Neural progenitor cell (in vitro differentiated cells): ENCODE data around the gene ASL. TPM values are rescaled to one million over a fixed set of nuclear protein-coding genes. Genes with fewer than 3 reads are reported as not detected.
"Not testable (repeated sequence)": the region's sequence is repeated elsewhere in the genome, so short reads cannot be mapped to it uniquely, and the experiment has no call there.

Source experiments
- DNase-seq: peaks from one replicate; pipeline ENCODE4 v3.0.0-alpha.2; 2016; ENCODE audit warnings: low spot score
- H2AFZ ChIP-seq: fragments of 200-600 bp; sonication (generic); replicated peaks from 2 replicates; pipeline ENCODE4 v1.6.1; 2016; ENCODE audit warnings: antibody characterized with exemption
- H3F3A ChIP-seq: fragments of 200-600 bp; sonication (generic); 2 replicates; pipeline ENCODE4 v1.6.1; 2016; ENCODE audit warnings: antibody characterized with exemption, low read depth
- H3K27ac ChIP-seq: fragments of 200-600 bp; sonication (generic); 2 replicates; pipeline ENCODE4 v1.5.1; 2016; ENCODE audit warnings: mild to moderate bottlenecking
- H3K27me3 ChIP-seq: fragments of 200-600 bp; sonication (generic); 2 replicates; pipeline ENCODE4 v1.6.1; 2016; ENCODE audit warnings: mild to moderate bottlenecking, moderate library complexity
- H3K36me3 ChIP-seq: fragments of 200-600 bp; sonication (generic); 2 replicates; pipeline ENCODE4 v1.5.1; 2016
- H3K4me1 ChIP-seq: fragments of 200-600 bp; sonication (generic); 2 replicates; pipeline ENCODE4 v1.6.1; 2016; ENCODE audit warnings: mixed run types
- H3K4me2 ChIP-seq: fragments of 200-600 bp; sonication (generic); 2 replicates; pipeline ENCODE4 v1.6.1; 2016
- H3K4me3 ChIP-seq: fragments of 200-600 bp; sonication (generic); 2 replicates; pipeline ENCODE4 v1.5.1; 2016
- H3K79me2 ChIP-seq: fragments of 200-600 bp; sonication (generic); 2 replicates; pipeline ENCODE4 v1.6.1; 2016; ENCODE audit warnings: low read depth
- H3K9ac ChIP-seq: fragments of 200-600 bp; sonication (generic); 2 replicates; pipeline ENCODE4 v1.6.1; 2016
- H3K9me3 ChIP-seq: fragments of 200-600 bp; sonication (generic); 2 replicates; pipeline ENCODE4 v1.5.1; 2016; ENCODE audit warnings: low read depth
- H4K20me1 ChIP-seq: fragments of 200-600 bp; sonication (generic); 2 replicates; pipeline ENCODE4 v1.6.1; 2016; ENCODE audit warnings: low read depth
- H3K27ac Mint-ChIP-seq: 3 replicates; pipeline ENCODE4 v1.8.0; 2021; ENCODE audit warnings: mixed read lengths
- H3K27me3 Mint-ChIP-seq: 2 replicates; pipeline ENCODE4 v1.8.0; 2022; ENCODE audit warnings: low read depth, mild to moderate bottlenecking, inconsistent platforms, moderate library complexity, mixed read lengths; ENCODE audit not compliant: insufficient read depth
- H3K36me3 Mint-ChIP-seq: 3 replicates; pipeline ENCODE4 v1.8.0; 2021; ENCODE audit warnings: mixed read lengths
- H3K4me1 Mint-ChIP-seq: 3 replicates; pipeline ENCODE4 v1.8.0; 2021; ENCODE audit warnings: mixed read lengths
- H3K4me3 Mint-ChIP-seq: 3 replicates; pipeline ENCODE4 v1.8.0; 2021; ENCODE audit warnings: mild to moderate bottlenecking, moderate library complexity, mixed read lengths
- H3K9me3 Mint-ChIP-seq: 3 replicates; pipeline ENCODE4 v1.8.0; 2020; ENCODE audit warnings: mixed read lengths
- CTCF ChIP-seq: fragments of 200-600 bp; sonication (generic); IDR thresholded peaks from 2 replicates; pipeline ENCODE4 v1.5.1; 2017; ENCODE audit warnings: antibody characterized with exemption, mild to moderate bottlenecking
- EZH2 ChIP-seq: fragments of 200-600 bp; sonication (generic); IDR thresholded peaks from 2 replicates; pipeline ENCODE4 v1.6.1; 2017; ENCODE audit warnings: antibody characterized with exemption, mild to moderate bottlenecking, moderate library complexity
- EZH2phosphoT487 ChIP-seq: fragments of 200-600 bp; sonication (generic); IDR thresholded peaks from 2 replicates; pipeline ENCODE4 v1.6.1; 2017; ENCODE audit warnings: antibody characterized with exemption
- total RNA-seq: library from RNA; depleted of rRNA; stranded (reverse); fragments of >200 nt; gene quantifications from 2 replicates; pipeline ENCODE4 v1.2.3, GENCODE V29; 2015; ENCODE audit warnings: low replicate concordance

The ASL gene
- 14.2 and 31.9 TPM in 2 replicates for total RNA-seq

DNA sequence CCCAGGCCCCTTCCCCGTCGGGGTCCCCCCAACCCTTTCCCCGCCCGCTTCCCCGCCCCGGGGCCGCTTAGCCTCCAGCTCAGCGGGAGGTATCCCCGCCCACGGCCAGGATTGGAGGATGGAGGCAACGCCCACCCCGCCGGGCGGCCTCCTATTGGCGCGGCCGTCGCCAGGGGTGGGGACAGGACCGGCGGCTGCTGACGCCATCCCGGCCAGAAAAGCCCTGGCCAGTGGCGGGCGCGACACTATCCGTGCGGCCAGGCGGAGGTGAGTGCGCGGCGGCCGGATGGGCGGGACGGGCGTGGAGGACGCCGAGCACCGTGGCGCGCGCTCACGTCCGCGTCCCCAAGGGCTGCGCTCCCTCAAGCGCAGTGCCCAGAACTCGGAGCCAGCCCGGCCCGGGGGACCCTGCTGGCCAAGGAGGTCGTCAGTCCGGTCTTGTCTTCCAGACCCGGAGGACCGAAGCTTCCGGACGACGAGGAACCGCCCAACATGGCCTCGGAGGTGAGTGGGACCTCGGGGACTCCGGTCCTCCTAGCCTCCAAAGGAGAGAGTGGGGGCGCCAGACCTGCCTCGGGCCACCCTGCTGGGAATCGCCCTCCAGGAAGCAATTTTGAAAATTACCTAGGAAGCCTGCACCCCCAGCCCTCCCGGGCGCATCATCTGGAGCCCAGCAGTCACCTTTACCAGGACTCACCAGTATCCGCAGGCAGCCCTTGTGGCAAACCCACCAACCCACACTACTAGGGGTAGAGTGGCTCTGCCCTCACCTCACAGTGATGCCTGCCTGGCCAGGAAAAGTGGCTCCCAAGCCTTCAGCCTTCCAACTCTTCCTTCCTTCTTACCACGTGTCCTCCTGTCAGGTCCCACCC, at the start of gene ASL:
Gene ASL (plus strand): TSS at position 230 of the 872 bp plus-strand sequence. CDS start 263 bp downstream, at position 493.
- H2AFZ ChIP-seq = peak within 1 kb of the TSS; percentile 79
- no peaks in the 10 kb centered on the region for H4K20me1 ChIP-seq
- H3K36me3 ChIP-seq = no peaks in the 10 kb centered on the region
- no peak within 1 kb of the TSS for H3K27ac ChIP-seq
- H3F3A ChIP-seq = peaks cover 3% of the 10 kb centered on the region
- H3K27ac Mint-ChIP-seq = peak within 1 kb of the TSS; percentile 82
- H3K36me3 Mint-ChIP-seq = no peaks in the 10 kb centered on the region
- H3K9me3 Mint-ChIP-seq = no peaks in the 10 kb centered on the region
- peaks cover 14% of the 10 kb centered on the region for H3K4me1 Mint-ChIP-seq
- peak within 1 kb of the TSS; percentile 84 for H3K4me2 ChIP-seq
- H3K9me3 ChIP-seq = no peaks in the 10 kb centered on the region
- H3K4me3 ChIP-seq = peak within 1 kb of the TSS; percentile 71
- H3K27me3 ChIP-seq = no peaks in the 10 kb centered on the region
- peak within 1 kb of the TSS; percentile 93 for H3K4me3 Mint-ChIP-seq
- peak within 1 kb of the TSS; percentile 11 for H3K9ac ChIP-seq
- TF ChIP-seq EZH2 = no peak
- no peak for TF ChIP-seq EZH2phosphoT487
- TF ChIP-seq CTCF = no peak
- peak; percentile 98 for DNase-seq
- H3K27me3 Mint-ChIP-seq = peaks cover 4% of the 10 kb centered on the region
- H3K79me2 ChIP-seq = peaks cover 10% of the 10 kb centered on the region
- H3K4me1 ChIP-seq = no peaks in the 10 kb centered on the region

DNA sequence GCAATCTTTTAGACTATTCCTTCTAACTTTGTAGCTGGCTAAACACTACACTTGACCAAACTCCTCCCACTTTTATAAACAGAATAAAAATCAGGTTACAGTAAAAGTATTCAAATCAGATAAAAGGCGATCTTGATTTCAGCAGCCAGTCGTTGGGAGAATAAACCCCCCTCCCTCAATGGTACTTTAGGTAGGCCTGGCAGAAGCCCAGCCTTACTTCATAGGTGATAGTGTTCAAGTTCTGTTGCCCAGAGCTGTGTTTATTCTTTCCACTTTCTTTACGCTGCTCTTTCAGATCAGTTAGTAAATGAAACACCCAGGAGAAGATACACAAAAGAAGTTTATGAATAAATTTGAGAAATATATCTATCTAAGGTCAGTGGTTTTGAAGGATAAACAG, 47.3 kb upstream of the ASL start:
- not testable (repeated sequence) for DNase-seq, H3K9ac ChIP-seq, H4K20me1 ChIP-seq, H3K4me3 Mint-ChIP-seq, H3K4me1 ChIP-seq, H3K4me2 ChIP-seq, H3K27ac Mint-ChIP-seq, H3K36me3 ChIP-seq, H2AFZ ChIP-seq, H3K27me3 Mint-ChIP-seq, H3K4me3 ChIP-seq, H3K9me3 ChIP-seq, H3K36me3 Mint-ChIP-seq, H3K27me3 ChIP-seq, H3K27ac ChIP-seq, H3K9me3 Mint-ChIP-seq, H3F3A ChIP-seq, H3K79me2 ChIP-seq, H3K4me1 Mint-ChIP-seq

DNA sequence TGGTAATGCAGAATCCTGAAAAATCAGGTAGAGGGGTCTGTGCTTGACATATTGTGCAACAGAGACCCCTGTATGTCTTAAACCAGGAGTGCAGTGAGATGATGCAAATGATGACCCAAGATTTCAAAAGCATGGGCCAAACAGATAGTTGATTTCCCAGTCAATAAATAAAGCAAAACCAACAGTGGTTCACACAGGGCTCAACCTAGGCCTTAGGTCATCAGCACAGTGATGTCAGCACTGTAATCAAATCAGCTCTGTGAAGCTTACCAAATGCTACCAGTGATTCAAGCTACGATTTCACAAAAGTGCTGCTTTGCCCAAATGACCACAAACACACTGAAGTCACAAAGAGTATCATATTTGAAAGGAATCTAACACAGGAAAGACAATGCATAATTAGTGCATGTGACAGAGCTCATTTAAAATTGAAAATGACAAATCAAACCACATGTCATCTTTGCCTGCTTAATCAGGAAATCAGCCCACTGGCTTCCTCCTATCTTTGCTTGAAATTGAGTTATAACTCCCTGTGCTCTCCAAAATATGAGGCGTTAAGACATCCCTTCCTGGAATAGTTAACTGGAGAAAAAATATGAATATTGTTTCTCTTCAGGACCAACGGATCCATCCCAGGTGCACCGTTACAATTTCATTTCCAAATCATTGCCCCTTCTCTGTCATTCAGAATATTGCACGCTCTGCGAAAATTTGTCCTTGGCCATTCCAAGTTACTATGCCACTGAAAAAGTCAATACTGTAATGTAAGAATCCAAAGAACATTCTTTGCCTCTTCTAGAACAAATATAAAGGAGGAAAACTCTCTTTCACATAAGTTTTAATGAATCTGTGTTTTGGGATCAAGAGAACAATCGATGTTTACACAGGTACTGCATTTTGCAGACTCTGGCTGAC, 41.9 kb upstream of the ASL start:
- Histone ChIP-seq H3K79me2 (no peaks in the 10 kb centered on the region), H3K27ac (no peak overlapping the region)
- H3K27me3 Mint-ChIP-seq = peaks cover 4% of the 10 kb centered on the region

GRCh38 chr7:66034436-66035010, 41.1 kb upstream of the ASL start:
- H3K9me3 ChIP-seq, H4K20me1 ChIP-seq, H3K36me3 Mint-ChIP-seq, H3K27me3 ChIP-seq, H3K79me2 ChIP-seq, H3K4me2 ChIP-seq, H3K27ac Mint-ChIP-seq, H3K4me1 ChIP-seq, H3K4me1 Mint-ChIP-seq, DNase-seq, H3K27ac ChIP-seq, H3K36me3 ChIP-seq, H3K4me3 ChIP-seq, H3K4me3 Mint-ChIP-seq, H2AFZ ChIP-seq, H3K9ac ChIP-seq, H3F3A ChIP-seq, H3K9me3 Mint-ChIP-seq, H3K27me3 Mint-ChIP-seq: not testable (repeated sequence)

More for the DNA sequence above, 41.9 kb upstream of the ASL start:
- Histone ChIP-seq H3K4me1 (no peaks in the 10 kb centered on the region), H3K27me3 (no peaks in the 10 kb centered on the region), H3K4me3 (no peak overlapping the region), H3K36me3 (no peaks in the 10 kb centered on the region), H3K4me2 (no peak overlapping the region), H4K20me1 (no peaks in the 10 kb centered on the region), H3K9ac (no peak overlapping the region), H3K9me3 (no peaks in the 10 kb centered on the region), H3F3A (no peaks in the 10 kb centered on the region), H2AFZ (no peak overlapping the region)
- no peak for DNase-seq
- no peak overlapping the region for H3K27ac Mint-ChIP-seq
- no peak overlapping the region for H3K4me3 Mint-ChIP-seq
- no peaks in the 10 kb centered on the region for H3K4me1 Mint-ChIP-seq
- no peaks in the 10 kb centered on the region for H3K9me3 Mint-ChIP-seq
- H3K36me3 Mint-ChIP-seq = no peaks in the 10 kb centered on the region
- TF ChIP-seq EZH2phosphoT487 = no peak
- no peak for TF ChIP-seq EZH2
- no peak for TF ChIP-seq CTCF
